ENCODE measurements around the gene CSF3.

DNA sequence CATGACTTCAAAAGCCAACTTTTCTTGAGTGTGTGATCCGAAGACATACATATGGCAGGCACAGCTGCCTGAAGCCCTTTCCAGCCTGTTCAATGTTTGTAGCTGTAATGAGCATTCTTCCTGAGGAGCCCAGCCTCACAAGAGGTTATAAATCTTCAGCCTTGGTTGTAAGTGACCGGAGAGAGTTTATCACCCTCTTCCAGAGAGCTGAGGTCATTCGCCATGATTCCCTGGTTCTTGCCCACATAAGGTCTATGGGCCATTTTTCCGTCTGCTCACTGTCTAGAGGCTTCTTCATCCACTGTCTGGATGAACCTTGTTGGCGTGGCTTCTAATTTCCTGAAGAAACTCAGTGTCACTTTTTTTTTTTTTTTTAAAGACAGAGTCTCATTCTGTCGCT is 9.7 kb upstream of the CSF3 start:
- no peak for TF ChIP-seq POLR2A (IDR thresholded peaks at IDR 0.05)
- TF ChIP-seq, protein P1, sequence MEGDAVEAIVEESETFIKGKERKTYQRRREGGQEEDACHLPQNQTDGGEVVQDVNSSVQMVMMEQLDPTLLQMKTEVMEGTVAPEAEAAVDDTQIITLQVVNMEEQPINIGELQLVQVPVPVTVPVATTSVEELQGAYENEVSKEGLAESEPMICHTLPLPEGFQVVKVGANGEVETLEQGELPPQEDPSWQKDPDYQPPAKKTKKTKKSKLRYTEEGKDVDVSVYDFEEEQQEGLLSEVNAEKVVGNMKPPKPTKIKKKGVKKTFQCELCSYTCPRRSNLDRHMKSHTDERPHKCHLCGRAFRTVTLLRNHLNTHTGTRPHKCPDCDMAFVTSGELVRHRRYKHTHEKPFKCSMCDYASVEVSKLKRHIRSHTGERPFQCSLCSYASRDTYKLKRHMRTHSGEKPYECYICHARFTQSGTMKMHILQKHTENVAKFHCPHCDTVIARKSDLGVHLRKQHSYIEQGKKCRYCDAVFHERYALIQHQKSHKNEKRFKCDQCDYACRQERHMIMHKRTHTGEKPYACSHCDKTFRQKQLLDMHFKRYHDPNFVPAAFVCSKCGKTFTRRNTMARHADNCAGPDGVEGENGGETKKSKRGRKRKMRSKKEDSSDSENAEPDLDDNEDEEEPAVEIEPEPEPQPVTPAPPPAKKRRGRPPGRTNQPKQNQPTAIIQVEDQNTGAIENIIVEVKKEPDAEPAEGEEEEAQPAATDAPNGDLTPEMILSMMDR (IDR thresholded peaks at IDR 0.05) = no peak

All from heart left ventricle (tissue), 13 donors.